GM12875 (cell line): ENCODE data around the gene SMS.

Source experiments
- H3K4me3 ChIP-seq: one replicate; pipeline ENCODE4 v1.5.1; 2011; ENCODE audit warnings: low read depth, low read length, control low read depth
- TF ChIP-seq, protein P1 (sequence below): IDR thresholded peaks from 2 replicates; pipeline ENCODE4 v1.5.1; 2011; ENCODE audit warnings: low read depth, mild to moderate bottlenecking, control low read depth, inconsistent platforms, low read length, moderate library complexity, borderline replicate concordance; ENCODE audit not compliant: insufficient read depth

Gene SMS

DNA sequence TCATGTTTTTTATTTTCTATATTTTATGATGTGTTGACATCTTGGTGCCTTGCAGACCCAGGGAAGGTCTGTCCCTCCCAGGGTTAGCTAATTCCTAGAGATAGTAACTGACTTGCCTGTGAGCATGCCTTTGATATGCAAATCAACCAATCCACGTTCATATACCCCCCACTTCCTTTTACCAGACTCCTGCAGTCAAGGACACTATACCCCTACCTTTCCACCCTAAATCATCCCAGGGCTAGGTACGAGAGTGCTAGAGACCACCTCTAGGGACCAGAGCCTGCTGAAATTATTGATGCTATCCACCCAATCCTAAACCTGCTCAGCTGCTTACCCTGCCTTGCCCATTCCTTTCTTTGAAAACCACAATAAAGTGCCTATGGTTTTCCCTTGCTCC, 84.1 kb downstream of the SMS start:
- H3K4me3 ChIP-seq, result no peak overlapping the region
- TF ChIP-seq, protein P1, sequence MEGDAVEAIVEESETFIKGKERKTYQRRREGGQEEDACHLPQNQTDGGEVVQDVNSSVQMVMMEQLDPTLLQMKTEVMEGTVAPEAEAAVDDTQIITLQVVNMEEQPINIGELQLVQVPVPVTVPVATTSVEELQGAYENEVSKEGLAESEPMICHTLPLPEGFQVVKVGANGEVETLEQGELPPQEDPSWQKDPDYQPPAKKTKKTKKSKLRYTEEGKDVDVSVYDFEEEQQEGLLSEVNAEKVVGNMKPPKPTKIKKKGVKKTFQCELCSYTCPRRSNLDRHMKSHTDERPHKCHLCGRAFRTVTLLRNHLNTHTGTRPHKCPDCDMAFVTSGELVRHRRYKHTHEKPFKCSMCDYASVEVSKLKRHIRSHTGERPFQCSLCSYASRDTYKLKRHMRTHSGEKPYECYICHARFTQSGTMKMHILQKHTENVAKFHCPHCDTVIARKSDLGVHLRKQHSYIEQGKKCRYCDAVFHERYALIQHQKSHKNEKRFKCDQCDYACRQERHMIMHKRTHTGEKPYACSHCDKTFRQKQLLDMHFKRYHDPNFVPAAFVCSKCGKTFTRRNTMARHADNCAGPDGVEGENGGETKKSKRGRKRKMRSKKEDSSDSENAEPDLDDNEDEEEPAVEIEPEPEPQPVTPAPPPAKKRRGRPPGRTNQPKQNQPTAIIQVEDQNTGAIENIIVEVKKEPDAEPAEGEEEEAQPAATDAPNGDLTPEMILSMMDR, result no peak

DNA sequence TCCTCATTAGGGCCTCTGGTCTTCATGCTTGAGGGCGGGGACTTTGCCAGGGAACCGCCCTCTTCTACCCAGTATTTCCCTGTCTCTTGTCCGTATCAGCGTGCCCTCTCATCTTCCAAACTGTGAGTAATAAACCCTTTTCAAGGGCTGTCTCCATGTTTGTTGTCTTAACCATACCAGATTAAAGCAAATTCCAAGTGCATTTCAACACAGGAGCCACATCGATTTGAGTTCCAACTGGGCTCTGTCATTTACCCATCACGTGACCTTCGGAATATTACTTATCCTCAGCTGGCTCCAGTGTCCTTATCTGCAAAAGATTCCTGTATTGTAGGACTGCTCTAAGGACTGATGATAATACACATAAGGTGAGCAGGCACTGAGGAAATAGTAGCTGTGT, 85.2 kb downstream of the SMS start:
- no peak overlapping the region for H3K4me3 ChIP-seq
- TF ChIP-seq, protein P1, result no peak

DNA sequence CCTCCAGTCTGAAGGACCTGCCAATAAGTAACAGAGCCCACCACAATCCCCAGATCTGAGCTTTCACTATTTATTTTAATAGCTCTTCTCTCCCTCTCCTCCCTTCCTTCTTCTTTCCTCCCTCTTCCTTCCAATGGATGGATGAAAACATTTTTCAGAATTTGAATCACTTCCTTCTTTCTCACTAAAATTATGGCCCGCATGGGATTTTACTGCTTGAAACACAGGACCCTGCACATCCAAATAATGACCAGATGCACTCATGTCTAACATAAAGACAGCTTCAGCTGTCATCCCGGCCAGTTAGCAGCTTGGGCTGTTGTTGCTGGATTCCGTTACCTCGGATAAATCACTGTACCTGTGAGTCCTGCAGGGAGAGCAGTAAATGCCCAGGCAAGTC, 86.2 kb downstream of the SMS start:
- TF ChIP-seq, protein P1, result no peak
- no peak overlapping the region for H3K4me3 ChIP-seq

DNA sequence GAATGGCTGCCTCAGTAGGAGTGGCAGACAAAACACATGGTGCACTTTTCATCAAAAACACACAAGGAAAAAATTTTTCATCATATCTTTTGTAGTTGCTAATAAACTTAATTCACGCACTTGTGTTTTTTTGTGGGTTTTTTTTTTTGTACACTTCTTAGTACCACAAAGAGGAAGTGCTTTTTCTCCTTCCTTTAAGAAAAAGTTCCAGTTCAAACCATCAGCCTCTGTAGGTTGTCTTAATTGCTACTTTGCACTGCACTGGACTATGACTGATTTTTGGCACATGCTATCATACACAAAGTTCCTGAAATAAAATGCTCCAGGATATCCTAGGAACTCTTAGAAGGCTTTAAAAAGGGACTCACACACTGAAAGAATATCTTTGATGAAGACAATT, 91.6 kb downstream of the SMS start, which contains the start of gene PHEX:
TSS of gene PHEX (plus strand) at position 242 of the 400 bp plus-strand sequence. CDS start 681 bp downstream, outside the sequence.
- H3K4me3 ChIP-seq, result no peak within 1 kb of the TSS
- TF ChIP-seq, protein P1, result no peak

DNA sequence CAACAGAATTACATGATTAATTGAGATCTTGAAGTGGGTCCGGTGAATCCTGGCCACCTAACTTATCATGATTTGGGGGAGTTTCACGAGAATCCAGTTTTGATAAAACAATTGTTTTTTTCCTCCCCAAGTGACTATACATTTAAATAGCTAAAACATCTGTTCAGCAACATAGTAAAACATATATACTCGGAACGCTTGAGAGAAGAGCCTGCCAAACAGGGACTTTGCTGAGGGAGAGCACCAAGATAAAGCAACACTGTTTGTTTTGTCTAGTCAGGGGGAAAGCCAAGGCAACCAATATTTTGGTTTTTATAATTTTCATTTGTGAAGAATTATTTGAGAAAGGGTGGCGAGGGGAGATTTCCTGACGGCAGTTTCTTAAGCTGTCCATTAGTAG, 92.0 kb downstream of the SMS start:
- H3K4me3 ChIP-seq, result no peak overlapping the region
- TF ChIP-seq, protein P1, result no peak

DNA sequence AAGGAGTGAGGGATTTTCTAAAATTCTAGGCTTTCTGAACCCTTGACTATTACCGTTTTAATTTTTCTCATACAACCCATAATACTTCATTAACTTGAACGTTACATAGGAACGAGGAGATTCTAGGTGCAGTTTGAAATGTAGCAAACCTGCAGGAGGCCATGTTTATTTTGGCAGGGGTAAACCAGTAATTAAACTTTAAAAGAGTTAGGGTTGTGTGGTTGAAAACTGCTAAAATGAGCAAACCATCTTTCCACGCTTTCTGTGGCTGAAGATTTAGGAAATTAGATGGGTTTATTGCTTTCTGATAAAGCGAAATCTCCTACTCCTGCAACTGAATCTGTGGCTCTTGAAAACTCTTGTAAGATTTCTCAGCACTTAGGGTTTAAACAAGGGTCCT, 93.3 kb downstream of the SMS start:
- TF ChIP-seq, protein P1, result no peak
- H3K4me3 ChIP-seq, result no peak overlapping the region

DNA sequence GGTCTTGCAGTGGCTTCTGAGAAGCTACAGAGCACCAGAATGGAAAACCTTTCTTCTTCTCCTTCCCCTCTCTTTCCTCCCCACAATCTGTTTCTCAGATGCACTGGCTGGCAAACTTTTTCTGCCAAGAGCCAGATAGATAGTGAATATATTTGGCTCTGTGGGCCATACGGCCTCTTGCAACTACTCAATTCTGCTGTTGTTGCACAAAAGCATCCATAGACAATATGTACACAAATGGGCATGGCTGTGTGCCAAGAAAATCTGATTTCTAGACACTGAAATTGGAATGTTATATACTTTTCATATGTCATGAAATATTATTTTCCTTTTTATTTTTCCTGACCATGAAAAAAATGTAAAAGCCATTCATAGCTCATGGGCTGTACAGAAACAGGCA, 94.7 kb downstream of the SMS start:
- no peak overlapping the region for H3K4me3 ChIP-seq
- TF ChIP-seq, protein P1, result no peak
